ENCODE data around the gene SLC13A4.
"Not testable (repeated sequence)": the region's sequence is repeated elsewhere in the genome, so short reads cannot be mapped to it uniquely, and the experiment has no call there.

Gene SLC13A4

DNA sequence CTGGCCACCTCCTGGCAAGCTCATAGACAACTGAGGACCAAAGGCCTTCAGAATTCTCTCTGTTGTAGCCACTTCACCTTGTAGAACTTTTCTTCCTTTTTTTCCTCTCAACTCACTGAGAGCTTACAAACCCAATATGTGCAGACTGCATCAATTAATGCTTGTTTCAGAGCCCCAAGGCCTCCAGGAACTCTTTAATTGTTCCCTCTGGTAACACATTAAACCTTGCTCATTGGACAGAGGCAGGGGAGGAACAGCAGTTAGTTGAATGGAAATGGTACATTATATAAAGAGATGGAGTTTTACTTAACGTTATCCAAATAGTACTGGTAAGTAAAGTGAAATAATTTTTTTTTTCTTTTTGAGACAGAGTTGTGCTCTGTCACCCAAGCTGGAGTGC lies 40.5 kb downstream of the SLC13A4 start:
- DNase-seq: no peak

DNA sequence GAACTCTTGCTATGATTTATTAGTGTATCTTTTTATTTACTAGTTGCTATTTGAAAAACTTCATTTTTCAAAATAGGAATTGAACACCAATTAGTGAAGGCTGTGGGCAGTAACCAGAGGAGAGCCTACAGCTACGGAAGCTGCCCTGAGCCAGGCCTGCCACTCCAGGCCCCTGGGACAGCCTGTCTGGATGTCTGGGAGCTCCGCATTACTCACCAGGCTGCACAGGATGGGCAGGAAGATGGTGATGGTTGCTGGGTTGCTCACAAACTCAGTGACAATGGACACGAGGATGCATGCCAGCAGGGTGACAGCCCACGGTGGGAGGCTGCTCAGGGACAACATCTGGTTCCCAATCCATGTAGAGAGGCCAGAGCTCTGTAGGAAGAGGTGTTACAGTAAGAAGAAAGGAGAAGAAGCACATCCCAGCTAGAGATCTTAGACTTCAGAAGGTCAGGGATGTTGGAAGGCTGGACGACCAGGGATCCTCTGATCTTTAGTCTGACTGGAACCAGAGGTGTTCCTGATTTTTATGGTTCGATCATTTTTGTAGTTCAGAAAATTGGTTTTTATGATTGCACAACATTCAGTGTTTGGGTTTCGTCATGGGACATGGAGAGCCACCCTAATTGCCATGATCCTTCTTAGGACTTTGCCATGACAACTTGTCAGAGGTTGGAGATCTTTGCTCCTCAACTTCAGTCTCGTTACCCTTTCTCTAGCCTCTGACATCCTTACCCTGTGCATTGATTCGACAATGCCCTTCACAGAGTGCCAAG lies 42.5 kb downstream of the SLC13A4 start:
- DNase-seq: no peak

DNA sequence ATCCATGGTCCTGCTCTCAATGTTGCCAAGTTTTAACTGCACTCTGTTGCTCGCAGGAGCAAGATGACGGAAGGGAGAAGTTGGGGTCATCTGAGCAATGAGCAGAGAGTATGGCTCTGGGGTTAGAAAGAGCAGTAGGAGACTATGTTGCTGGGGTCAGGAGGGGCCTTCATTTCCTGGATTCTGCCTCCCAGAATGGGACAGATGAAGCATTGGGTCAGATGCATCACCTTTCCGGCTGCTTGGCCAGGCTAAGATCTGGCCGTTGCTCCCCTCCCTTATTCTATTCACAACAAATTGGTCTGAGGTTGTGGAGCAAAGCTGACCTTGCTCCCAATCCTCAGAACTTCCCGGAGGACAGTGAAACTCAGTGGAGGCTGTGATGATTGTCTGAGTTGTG lies 43.3 kb downstream of the SLC13A4 start:
- no peak for DNase-seq

- no peak for DNase-seq
These were observed 43.9 kb downstream of the SLC13A4 start for GRCh38 chr7:135684136-135684535.

GRCh38 chr7:135683609-135684008 lies 44.4 kb downstream of the SLC13A4 start:
- no peak for DNase-seq

DNA sequence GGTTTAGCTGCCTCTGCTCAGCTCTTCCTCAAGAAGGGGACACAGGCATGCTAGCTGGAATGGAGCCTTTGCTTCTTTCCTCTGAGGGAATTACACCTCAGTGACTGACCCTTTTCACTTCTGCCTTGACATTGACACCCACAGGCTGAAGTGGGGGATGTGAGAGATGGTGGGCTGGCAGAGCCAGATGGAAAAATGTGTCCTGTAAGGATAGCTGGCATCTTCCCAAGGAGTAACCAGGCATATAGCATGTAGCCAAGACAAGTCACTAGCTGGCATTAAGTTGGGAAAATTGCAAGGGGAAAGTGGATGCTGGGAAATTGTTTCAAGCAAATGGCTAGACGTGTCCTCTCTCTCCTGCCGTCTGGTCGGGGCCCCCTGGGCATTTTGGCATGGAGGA lies 45.8 kb downstream of the SLC13A4 start:
- no peak for DNase-seq

GRCh38 chr7:135681762-135682161 lies 46.2 kb downstream of the SLC13A4 start:
- DNase-seq: no peak

DNA sequence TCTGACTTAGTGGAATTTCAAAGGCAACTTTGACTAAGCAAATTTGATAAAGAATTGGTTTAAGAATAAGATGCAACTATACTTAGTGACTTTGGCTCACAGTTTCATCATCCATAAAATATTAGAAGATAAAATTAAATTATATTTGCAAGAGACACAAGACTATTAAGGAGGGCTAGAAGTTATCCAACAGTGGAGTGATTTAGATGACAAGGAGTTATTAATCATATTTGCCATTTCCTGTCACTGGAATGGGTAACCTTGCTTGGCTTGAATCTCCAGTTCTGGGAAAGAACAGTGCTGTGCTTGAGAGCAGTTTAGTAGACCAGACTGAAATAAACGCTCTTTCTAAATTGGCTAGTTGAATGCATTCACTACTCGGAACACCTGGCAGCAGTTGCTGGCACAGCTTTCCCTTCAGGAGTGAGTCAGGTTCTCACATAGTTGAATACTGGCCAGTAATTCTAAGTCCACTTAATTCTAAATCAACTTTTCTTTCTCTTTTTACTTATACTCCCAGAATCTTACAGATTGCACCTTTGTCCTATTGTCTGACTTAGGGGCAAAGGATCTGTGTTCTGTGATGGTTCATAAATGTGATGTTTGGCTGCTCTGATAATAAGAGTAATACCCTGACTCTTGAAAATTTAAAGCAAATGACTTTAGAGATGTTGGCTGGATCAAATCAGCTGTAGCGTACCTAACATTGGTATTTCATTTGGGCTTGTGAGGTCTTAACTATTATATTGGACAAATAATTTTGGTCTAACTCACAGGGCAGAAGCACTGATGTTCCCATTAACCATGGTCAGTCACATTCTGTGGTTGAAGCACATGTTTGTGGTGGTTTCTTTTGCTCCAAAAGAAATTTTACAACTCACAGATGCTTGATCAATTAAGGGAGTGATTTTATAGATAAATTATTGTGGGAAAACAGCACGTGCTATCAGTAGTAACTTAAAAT lies 49.1 kb downstream of the SLC13A4 start:
- peak; percentile 83 for DNase-seq

DNA sequence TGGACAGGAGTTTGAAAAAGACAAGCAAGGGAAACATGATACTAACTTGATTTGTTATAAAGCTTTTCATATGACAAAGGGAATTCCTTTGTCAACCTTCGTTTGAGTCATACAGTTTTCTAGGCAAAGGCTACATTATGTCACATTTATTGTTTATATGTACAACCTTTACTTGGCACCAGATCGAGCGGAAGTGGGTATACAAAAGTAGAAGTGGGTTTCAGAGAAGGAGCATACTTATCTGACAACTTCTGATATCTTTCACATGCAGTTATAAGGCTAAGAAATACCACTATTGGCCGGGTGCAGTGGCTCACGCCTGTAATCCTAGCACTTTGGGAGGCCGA lies 54.7 kb downstream of the SLC13A4 start:
- no peak for DNase-seq

GRCh38 chr7:135672560-135673359 lies 55.2 kb downstream of the SLC13A4 start:
- peak; percentile 38 for DNase-seq

- no peak for DNase-seq
These were observed 57.8 kb downstream of the SLC13A4 start for GRCh38 chr7:135670179-135670578.

DNA sequence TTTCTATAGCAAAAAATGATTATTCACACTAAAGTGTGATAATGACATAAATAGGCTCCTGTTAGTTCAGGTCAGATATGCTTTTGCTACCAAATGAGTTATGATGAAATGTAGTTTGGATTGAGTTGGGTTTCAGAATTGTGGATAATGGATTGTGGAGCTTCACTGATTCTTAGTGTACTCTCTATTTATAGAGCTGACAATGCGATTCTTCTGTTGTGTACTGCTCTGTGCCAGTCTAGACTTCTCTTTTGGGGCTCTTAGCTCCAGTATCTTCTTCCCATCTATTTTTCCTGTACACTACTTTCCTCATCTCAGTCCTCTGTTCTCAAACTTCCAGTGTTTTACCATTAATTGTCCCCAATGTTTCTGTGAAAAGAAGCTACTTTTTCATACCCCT lies 58.2 kb downstream of the SLC13A4 start:
- DNase-seq: no peak

DNA sequence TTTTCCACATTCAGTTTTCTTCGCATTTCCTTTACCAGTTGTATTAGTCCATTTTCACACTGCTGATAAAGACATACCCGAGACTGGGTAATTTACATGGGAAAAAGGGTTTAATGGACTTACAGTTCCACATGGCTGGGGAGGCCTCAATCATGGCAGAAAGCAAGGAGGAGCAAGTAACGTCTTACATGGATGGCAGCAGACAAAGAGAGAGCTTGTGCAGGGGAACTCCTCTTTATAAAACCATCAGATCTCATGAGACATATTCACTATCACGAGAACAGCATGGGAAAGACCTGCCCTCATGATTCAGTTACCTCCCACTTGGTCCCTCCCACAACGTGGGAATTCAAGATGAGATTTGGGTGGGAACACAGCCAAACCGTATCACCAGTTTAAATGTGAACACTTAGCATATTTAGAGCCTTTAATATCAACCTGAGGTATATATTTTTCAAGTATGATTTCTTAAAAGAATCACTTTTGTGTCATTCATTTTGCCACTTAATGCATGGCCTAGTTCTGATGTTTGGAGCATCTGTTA lies 59.1 kb downstream of the SLC13A4 start:
- DNase-seq: not testable (repeated sequence)

- not testable (repeated sequence) for DNase-seq
These were observed 60.4 kb downstream of the SLC13A4 start for GRCh38 chr7:135667626-135668025.

DNA sequence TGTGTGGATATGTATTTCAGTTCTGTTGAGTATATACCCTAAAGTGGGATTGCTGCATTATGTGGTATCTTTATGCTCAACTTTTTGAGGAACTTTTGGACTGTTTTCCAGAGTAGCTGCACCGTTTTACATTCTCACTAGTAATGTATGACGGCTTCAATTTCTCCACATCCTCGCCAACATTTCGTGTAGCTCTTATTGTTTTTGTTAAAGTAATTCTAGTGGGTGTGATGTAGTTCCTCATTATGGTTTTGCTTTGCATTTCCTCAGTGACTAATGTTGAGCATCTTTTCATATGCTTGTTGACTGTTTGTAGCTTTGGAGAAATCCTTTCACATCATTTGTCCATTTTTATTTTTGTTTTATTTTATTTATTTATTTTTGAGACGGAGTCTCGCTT lies 61.1 kb downstream of the SLC13A4 start:
- DNase-seq: no peak

DNA sequence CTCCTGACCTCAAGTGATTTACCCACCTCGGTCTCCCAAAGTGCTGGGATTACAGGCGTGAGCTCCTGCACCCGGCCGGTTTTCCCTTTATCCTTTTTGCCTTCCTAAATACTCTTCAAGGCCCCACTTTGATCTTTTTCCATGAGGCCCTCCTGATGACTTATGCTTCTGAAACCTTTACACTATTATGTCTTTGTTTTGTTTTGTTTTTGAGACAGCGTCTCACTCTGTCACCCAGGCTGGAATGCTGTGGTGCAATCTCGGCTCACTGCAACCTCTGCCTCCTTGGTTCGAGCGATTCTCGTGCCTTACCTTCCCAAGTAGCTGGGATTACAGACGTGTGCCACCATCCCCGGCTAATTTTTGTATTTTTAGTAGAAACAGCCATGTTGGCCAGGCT lies 61.8 kb downstream of the SLC13A4 start:
- no peak for DNase-seq

GRCh38 chr7:135665042-135665441 lies 62.9 kb downstream of the SLC13A4 start:
- DNase-seq: no peak

DNA sequence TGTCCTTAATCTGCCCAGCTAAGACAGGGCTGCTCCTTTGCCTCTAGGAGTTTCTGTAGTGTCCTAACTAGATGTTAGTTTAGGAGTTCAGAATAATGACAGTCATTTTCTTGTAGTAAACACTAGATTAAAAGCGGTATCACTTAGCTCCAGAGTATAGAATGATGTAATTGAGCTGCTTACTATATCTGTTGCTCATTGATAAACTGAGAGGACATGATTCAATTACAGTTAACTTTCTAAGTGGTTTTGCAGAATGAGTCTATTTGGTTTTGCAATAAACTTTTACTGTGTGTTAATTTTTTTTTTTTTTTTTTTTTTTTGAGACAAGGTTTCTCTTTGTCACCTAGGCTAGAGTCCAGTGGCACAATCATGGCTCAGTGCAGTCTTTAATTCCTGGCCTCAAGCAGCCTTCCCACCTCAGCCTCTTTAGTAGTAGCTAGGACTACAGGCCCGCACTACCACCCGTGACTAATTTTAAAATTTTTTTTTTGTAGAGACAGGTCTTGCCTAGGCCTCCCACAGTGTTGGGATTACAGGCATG lies 63.9 kb downstream of the SLC13A4 start:
- DNase-seq: no peak

- DNase-seq: peak; percentile 86
These were observed 65.4 kb downstream of the SLC13A4 start, which contains the start of gene STMP1 for GRCh38 chr7:135662373-135663114. Gene STMP1 (plus strand): TSS chr7:135662514.

GRCh38 chr7:135662123-135662372 lies 65.9 kb downstream of the SLC13A4 start:
- DNase-seq: no peak

- DNase-seq: no peak
These were observed 66.5 kb downstream of the SLC13A4 start for GRCh38 chr7:135661311-135662122.

Data from DMS79 treated with DMSO at 0.1 percent for 48 hours (cell line).